H1 (cell line): Measurements from ENCODE around the gene GPR35. TPM values are rescaled to one million over a fixed set of nuclear protein-coding genes. Genes with fewer than 3 reads are reported as not detected.

Experiments
- CHD2 ChIP-seq: IDR thresholded peaks from 2 replicates; pipeline ENCODE4 v1.6.1; 2012; ENCODE audit warnings: low read length, improper control_type of control experiment
- POU5F1 ChIP-seq: IDR thresholded peaks from 2 replicates; pipeline ENCODE4 v1.6.1; 2011; ENCODE audit warnings: low read depth, mild to moderate bottlenecking, low read length, moderate library complexity
- RBBP5 ChIP-seq: IDR thresholded peaks from 2 replicates; pipeline ENCODE4 v1.7.1; 2012; ENCODE audit warnings: low read depth, mild to moderate bottlenecking, inconsistent platforms, low read length, moderate library complexity, borderline replicate concordance
- RFX5 ChIP-seq: IDR thresholded peaks from 2 replicates; pipeline ENCODE4 v1.6.1; 2011; ENCODE audit warnings: low read depth, low read length, improper control_type of control experiment, borderline replicate concordance
- TEAD4 ChIP-seq: IDR thresholded peaks from 2 replicates; pipeline ENCODE4 v1.6.1; 2012; ENCODE audit warnings: low read depth, low read length, inconsistent platforms, mixed read lengths
- polyA plus RNA-seq, 7 experiments: library from polyadenylated mRNA; depleted of rRNA in 3 of 7; stranded (reverse) in 5 of 7; unstranded in 2 of 7; fragments of >200 nt in 5 of 7; fragments of 200-250 nt in 2 of 7; gene quantifications; 1 replicate in 5 of 7; 2 replicates in 1 of 7; 4 replicates in 1 of 7; pipeline versions ENCODE4 v1.2.1 to v1.2.3, GENCODE V29; 2011 to 2013; ENCODE audit warnings: missing spikeins in 2 of 7, mixed read lengths in 2 of 7
- total RNA-seq: library from RNA; stranded (reverse); fragmentation: NEBNext Ultra II Directional; extraction: Animal tissue kit (Norgen Biotek cat#: 25700); gene quantifications from 2 replicates; pipeline ENCODE4 v1.2.1, GENCODE V29; 2021
- TF ChIP-seq, protein P1 (sequence below), 3 experiments: IDR thresholded peaks; 1 replicate in 2 of 3; 2 replicates in 1 of 3; pipeline versions ENCODE4 v1.5.1 to v1.6.1; 2011; ENCODE audit warnings: low read length in 3 of 3, mild to moderate bottlenecking in 3 of 3, inconsistent platforms in 2 of 3, low read depth in 1 of 3, moderate library complexity in 1 of 3; ENCODE audit not compliant: insufficient read depth in 1 of 3; ENCODE audit errors: control extremely low read depth in 1 of 3

The GPR35 gene
- total and polyA plus RNA-seq, 2 of the 8 experiments (the other 6 are each of a cell fraction or from before 2014, with no cell fraction given), result 0.47 TPM; not detected in 1

GRCh38 chr2:240628808-240629618 is 3.7 kb downstream of the GPR35 start (continued):
- TF ChIP-seq CHD2, result no peak
- no peak for TF ChIP-seq RBBP5
- no peak for TF ChIP-seq POU5F1
- no peak for TF ChIP-seq RFX5
- TF ChIP-seq, protein P1, sequence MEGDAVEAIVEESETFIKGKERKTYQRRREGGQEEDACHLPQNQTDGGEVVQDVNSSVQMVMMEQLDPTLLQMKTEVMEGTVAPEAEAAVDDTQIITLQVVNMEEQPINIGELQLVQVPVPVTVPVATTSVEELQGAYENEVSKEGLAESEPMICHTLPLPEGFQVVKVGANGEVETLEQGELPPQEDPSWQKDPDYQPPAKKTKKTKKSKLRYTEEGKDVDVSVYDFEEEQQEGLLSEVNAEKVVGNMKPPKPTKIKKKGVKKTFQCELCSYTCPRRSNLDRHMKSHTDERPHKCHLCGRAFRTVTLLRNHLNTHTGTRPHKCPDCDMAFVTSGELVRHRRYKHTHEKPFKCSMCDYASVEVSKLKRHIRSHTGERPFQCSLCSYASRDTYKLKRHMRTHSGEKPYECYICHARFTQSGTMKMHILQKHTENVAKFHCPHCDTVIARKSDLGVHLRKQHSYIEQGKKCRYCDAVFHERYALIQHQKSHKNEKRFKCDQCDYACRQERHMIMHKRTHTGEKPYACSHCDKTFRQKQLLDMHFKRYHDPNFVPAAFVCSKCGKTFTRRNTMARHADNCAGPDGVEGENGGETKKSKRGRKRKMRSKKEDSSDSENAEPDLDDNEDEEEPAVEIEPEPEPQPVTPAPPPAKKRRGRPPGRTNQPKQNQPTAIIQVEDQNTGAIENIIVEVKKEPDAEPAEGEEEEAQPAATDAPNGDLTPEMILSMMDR (IDR thresholded peaks at IDR 0.05; ENCODE audit: control extremely low read depth in 1 of 3, insufficient read depth in 1 of 3, low read depth in 1 of 3, low read length in 3 of 3), result no peak
- TF ChIP-seq TEAD4, result no peak
